DMS53 treated with DMSO at 0.1 percent for 48 hours (cell line): ENCODE measurements around the gene EBF4.

Experiments
- DNase-seq: peaks from one replicate; lab custom pipeline; 2025; ENCODE audit not compliant: unreplicated experiment; lab: John Stamatoyannopoulos, UW

EBF4 gene

GRCh38 chr20:2793471-2793870 is 100.9 kb downstream of the EBF4 start:
- DNase-seq = no peak

GRCh38 chr20:2794202-2794748 is 101.7 kb downstream of the EBF4 start:
- DNase-seq = no peak

GRCh38 chr20:2794866-2795447 is 102.4 kb downstream of the EBF4 start:
- peak; percentile 41 for DNase-seq

GRCh38 chr20:2795451-2795850 is 102.9 kb downstream of the EBF4 start:
- DNase-seq = no peak

- DNase-seq = no peak
Measured at GRCh38 chr20:2796011-2796660, 103.6 kb downstream of the EBF4 start.

- no peak for DNase-seq
Measured at GRCh38 chr20:2797136-2797983, 104.8 kb downstream of the EBF4 start.

- no peak for DNase-seq
Measured at GRCh38 chr20:2798095-2798805, 105.7 kb downstream of the EBF4 start.

GRCh38 chr20:2798814-2799213 is 106.2 kb downstream of the EBF4 start:
- DNase-seq = no peak

GRCh38 chr20:2799271-2799670 is 106.7 kb downstream of the EBF4 start:
- no peak for DNase-seq

GRCh38 chr20:2799688-2800520 is 107.3 kb downstream of the EBF4 start:
- no peak for DNase-seq

- DNase-seq = no peak
Measured at GRCh38 chr20:2800521-2801285, 108.1 kb downstream of the EBF4 start, which contains the start of gene CPXM1. TSS of gene CPXM1 (minus strand) at chr20:2800627. CDS start at chr20:2800572, 55 bp downstream.

- DNase-seq = no peak
Measured at GRCh38 chr20:2801286-2801728, 108.7 kb downstream of the EBF4 start.

- no peak for DNase-seq
Measured at GRCh38 chr20:2804041-2804828, 111.7 kb downstream of the EBF4 start.

- no peak for DNase-seq
Measured at GRCh38 chr20:2804852-2805688, 112.5 kb downstream of the EBF4 start.

GRCh38 chr20:2805689-2806350 is 113.2 kb downstream of the EBF4 start:
- no peak for DNase-seq

- DNase-seq = no peak
Measured at GRCh38 chr20:2806351-2806701, 113.7 kb downstream of the EBF4 start.

GRCh38 chr20:2807019-2807418 is 114.4 kb downstream of the EBF4 start:
- no peak for DNase-seq
